SW 1271 (cell line): ENCODE results near the gene DENND2A.
"Not testable (repeated sequence)": the region's sequence is repeated elsewhere in the genome, so short reads cannot be mapped to it uniquely, and the experiment has no call there.

Experiments used
- DNase-seq, 2 experiments: peaks; one replicate each; lab custom pipeline; 2025; lab: John Stamatoyannopoulos, UW

The DENND2A gene

DNA sequence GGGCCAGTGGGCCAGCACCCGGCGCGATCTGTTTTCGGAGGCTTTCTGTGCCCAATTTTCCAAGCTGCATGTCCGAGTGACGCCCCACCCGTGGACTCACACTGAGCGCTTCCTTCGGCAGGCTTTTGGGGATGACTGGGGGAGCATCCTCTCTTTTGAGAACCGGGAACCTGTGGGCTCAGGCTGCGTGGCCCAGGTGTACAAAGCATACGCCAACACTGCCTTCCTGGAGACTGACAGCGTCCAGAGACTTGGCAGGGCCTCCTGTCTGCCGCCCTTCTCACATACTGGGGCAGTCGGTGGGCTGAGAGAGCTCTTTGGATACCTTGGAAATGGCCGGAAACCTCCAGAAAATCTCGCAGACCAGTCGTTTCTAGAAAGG lies 33.2 kb upstream of the DENND2A start:
- DNase-seq: no peak

DNA sequence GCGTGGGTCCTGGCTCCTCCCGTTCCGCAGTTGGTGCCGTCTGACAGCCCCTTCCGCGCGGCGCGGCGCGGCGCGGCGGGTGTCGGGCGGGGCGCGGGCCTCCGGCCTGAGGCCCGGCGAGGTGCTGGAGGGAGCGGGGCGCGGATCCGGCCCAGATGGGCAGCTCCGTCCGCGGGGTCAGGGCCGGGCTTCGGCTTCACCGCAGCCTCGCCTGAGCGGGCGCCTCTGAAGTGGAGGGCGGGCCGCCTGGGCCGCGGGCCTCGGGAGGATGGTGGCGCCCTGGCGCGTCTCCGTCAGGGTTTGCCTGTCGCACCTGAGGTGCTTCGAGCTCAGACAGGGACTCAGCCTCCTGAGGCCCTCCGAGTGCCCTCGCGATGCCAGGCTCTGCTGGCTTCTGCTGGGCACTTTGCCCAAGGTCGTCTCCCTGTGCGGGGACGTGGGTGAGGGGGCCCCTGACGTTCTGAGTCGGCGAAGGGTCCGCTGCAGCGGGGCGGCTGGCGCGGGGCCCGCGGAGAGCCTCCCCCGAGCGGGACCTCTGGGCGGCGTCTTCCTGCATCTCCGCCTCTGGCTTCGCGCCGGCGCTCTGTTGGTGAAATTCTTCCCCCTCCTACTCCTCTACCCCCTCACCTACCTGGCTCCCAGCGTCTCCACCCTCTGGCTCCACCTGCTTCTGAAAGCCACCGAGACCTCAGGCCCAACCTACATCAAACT lies 32.6 kb upstream of the DENND2A start:
- DNase-seq: no peak

DNA sequence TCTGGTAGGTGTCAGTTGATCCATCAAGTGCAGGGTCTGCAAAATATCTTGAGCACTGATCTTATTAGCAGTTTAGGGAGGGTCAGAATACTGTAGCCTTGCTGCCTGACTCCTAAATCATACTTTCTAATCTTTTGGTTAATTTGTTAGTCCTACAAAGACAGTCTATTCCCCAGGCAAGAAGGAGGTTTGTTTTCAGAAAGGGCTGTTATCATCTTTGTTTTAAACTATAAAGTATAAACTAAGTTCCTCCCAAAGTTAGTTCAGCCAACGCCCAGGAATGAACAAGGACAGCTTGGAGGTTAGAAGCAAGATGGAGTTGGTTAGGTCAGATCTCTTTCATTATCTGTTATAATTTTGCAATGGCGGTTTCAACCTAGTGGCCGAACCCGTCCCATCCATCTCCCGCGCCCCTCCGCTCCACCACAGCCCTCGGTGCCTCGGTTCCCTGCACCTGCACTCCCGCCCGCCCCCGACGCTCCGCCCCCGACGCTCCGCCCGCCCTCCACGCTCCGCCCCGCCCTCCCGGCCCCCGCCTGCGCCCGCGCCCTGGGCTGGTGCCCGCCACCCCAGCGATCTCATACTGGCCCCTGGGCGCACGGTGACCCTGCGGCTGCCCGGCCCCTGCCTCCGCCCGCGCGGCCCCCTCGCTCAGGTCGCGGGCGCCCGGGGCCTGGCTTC lies 31.9 kb upstream of the DENND2A start, which contains the start of gene ADCK2:
ADCK2 (plus strand) TSS at position 564 of the 681 bp plus-strand sequence. CDS start 386 bp downstream, outside the sequence.
- DNase-seq: peak in 1 of 2 experiments; percentile 35

DNA sequence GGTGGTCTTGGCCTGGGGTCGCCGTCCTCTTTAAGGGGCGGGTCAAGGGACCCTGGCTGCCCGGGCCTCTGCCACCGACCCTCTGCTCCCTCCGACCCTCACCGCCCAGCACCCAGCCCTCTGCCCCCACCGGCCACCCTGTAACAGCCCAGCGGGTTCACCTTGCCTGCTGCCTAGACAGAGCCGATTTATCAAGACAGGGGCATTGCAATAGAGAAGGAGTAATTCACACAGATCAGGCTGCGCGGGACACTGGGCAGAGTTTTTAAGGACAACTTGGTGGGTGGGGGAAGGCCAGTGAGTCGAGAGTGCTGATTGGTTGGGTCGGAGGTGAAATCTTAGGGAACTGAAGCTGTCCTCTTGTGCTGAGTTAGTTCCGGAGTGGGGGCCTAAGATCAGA lies 31.4 kb upstream of the DENND2A start:
- no peak for DNase-seq

DNA sequence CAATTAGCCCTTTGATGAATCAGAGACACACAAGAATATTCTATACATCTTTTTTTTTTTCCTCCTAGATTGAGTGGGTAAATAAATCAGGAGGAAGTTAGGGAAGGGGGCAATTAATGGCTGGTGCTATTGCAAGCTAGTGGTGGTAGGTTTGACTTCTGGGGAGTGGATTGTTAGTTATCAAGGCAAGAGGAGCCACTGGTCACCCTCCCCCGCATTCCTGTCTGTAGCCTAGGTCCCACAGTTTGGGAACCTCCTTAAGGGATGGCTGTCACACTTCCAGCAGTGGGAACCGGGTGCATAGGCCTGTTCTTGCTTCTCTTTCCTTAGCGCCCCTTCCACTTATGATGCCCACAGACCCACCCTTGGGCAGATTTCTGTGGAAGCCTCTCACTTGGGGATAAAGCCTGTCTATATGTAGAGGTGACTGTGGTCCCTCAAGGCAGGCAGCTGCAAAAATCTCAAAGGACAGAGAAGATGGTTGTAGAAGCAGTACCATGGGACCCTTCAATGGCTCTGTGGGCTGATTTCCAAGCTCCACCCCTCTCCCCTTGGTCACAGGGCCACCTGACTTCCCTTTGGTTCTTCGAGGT lies 29.8 kb upstream of the DENND2A start:
- no peak for DNase-seq

DNA sequence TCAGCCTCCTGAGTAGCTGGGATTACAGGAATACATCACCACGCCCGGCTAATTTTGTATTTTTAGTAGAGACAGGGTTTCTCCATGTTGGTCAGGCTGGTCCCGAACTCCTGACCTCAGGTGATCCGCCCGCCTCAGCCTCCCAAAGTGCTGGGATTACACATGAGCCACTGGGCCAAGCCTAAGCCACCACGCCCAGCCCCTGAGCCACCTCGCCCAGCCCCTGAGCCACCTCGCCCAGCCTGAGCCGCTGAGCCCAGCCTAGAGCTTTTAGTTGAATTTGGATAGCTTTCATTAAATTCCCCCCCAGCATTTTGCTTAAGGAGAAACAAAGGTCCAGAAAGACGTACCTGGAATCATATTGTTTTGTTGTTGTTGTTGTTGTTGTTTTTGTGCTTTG lies 29.2 kb upstream of the DENND2A start:
- DNase-seq: not testable (repeated sequence)

DNA sequence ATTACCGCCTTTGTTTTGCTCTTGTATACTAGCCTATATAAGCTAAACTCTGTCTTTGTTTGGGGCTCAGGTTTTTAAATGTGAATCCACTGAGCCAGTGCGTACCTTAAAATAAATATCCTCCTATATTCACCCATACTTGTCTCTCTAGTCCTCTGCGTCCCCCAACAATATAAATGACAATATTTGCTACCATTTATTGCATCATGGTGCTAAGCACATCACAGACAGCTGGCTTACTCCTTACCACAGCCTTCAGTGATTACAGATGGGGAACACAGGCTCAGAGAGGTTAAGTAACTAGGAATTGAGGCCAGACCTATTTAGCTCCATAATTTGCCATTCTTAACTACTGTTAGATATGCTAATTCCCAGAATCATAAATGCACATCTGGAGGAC lies 28.7 kb upstream of the DENND2A start:
- DNase-seq: no peak

DNA sequence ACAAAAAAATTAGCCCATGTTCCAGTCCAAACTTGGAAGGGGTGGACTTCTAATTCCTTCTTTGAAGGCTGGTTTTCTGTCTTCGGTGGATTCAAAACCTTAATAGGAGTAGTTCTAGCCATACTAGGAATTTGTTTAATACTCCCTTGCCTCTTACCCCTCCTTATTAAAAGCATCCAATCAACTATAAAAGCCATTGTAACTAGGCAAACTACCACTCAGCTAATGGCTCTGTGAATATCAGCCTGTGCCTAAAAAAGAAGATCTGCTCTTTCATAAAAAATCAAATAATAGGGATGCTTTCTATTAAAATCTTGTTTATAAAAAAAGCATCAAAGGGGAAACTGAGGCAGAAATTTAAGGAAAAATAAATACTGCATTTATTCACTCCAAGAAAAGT lies 28.0 kb upstream of the DENND2A start:
- DNase-seq: no peak

DNA sequence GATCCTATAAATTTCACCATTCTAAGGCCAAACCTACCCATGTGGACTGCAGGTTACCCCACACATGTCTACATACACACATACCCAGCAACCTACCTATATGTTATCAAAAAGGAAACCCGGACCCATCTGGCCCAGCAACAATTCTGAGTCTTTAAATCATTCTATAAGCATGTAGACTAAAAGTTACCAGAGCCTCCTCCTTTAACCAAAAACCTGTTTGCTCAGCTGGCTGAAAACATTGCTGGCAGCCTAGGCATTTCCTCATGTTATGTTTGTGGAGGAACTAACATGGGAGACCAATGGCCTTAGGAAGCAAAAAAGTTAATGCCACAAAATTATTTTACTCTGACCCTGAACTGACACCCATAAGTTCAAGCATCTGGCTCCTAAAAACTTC lies 26.9 kb upstream of the DENND2A start:
- no peak for DNase-seq

DNA sequence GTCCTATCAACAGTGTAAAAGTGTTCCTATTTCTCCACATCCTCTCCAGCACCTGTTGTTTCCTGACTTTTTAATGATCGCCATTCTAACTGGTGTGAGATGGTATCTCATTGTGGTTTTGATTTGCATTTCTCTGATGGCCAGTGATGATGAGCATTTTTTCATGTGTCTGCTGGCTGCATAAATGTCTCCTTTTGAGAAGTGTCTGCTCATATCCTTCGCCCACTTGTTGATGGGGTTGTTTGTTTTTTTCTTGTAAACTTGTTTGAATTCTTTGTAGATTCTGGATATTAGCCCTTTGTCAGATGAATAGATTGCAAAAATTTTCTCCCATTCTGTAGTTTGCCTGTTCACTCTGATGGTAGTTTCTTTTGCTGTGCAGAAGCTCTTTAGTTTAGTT lies 22.3 kb upstream of the DENND2A start:
- not testable (repeated sequence) for DNase-seq

DNA sequence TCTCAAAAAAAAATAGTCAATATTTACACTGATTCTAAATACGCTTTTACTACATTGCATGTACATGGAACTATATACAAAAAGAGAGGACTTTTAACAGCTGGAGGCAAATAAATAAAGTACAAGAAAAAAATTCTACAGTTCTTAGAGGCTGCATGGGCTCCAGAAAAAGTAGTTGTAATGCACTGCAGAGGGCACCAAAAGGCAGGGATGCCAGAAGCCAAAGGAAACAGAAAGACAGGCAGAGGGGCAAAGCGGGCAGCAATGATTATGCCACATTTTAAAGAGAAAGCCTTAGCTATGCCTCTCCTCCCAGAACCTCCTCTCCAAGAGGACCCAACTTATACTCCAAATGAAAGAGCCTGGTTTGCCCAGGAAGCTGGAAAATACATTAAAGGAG lies 20.5 kb upstream of the DENND2A start:
- DNase-seq: peak in 1 of 2 experiments; percentile 36

DNA sequence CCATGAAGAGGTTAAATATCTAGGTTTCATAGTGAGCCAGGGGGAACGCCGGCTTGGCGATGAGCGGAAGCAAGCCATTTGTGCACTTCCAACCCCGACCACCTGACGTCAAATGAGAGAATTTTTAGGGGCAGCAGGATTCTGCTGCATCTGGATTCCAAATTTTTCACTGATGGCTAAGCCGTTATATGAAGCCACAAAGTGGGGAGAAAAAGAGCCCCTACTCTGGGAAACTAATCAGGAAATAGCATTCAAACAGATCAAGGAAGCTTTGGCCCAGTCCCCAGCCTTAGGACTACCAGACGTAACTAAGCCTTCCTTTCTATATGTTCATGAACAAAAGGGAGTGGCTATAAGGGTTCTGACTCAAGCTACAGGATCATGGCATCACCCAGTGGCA lies 19.2 kb upstream of the DENND2A start:
- DNase-seq: no peak

DNA sequence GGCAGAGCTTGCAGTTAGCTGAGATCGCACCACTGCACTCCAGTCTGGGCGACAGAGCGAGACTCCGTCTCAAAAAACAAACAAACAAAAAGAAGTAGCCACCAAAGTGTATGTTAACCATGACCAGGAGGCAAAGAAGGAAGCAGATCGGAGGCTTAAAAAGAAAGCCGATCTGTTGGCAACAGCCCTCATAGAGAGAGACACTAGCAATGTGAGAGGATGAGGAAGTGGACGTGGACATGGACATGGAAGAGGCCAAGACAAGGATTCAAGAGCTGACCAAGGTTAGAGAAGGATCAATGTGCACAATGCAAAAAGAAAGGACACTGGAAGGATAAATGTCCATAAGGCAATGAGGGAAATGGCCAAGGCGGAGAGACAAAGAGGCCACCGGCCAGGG lies 17.3 kb upstream of the DENND2A start:
- DNase-seq: no peak

DNA sequence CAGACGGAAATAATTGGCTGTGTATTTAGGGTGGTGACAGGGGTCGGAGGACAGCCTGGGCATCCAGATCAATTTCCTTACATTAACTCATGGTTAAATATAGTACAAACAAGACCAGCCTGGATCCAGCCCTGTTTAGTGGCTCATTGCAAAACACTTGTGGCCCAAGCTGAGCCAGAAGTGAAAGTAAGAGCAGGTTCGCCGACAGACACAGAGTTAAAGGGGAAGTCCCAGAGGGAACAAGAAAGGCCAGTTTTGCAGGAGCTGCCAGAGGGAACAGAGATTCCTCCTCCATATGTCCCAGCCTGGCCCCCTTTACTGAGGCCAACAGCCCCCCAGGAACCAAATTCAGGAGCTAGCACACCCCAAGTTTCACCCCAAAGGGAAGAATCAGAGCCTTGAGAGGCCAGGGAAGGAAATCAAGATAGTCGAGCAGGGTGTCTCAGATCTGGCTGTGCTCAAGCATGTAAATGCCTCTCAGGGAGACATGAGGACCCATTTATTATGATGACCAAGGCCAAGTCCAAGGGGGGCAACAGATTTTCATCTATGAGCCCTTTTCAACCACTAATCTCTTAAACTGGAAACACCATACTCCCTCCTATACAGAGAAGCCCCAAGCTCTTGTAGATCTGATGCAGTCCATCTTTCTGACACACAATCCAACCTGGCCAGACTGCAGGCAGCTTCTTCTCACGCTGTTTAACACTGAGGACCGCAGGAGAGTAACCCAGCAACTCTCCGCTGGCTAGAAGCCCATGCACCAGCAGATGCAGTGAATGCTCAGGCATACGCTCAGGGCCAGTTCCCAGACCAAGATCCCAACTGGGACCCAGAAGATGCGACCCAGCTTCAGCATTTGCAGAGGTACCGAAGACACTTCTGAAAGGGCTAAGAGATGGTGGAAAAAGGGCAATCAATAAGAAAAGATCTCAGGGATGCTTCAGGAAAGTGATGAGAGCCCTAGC lies 16.2 kb upstream of the DENND2A start:
- no peak for DNase-seq

DNA sequence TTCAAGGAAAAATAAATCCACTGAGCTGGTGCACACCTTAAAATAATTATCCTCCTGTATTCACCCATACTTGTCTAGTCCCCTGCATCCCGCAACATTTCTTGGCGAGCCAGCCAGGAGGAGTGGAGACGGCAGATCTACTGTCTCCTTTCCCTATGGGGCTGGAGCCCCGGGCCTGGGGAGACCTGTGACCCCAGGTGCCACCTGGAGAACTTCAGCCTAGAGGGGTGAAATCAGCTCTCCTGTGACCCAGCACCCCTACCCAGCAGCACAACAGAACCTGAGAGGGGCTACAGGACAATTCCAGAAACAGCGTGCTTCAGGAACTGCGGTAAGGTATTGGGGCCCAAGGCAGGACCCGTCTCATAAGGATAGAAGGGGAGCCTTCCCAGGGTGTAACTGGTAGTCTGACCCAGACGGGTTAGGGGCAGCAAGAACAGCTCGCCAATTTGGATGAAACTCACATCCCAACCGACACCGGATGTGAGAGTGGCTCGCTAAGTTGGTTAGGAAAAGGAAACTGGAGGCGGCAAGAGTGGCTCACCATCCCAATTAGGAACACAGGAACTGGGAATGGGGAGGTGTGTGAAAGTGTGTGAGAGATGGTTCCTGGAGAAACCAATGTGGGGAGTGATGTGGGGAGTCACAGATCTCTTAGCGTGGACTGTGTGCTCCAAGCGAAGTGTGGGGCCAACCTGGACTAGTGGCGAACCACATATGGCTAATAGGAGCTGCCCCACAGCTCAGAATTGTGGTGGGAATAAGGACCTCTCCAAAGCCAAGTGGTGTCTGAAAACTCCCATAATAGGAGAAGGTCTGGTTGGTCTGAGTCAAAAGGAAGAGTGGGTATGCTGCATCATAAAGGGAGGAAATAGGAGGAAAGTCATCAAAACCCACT lies 15.1 kb upstream of the DENND2A start:
- no peak for DNase-seq

DNA sequence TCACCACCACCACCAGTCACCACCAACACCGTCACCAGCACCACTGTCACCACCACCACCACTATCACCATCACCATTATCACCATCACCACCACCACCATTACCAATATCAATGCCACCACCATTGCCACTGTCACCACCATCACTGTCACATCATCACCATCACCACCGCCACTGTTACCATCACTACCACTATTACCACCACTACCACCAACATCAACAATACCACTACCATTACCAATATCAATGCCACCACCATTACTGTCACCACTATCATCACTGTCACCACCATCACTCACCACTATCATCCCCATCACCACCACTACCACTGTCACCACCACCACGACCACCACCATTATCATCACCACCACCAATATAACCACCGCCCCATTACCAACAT lies 14.0 kb upstream of the DENND2A start:
- DNase-seq: no peak

DNA sequence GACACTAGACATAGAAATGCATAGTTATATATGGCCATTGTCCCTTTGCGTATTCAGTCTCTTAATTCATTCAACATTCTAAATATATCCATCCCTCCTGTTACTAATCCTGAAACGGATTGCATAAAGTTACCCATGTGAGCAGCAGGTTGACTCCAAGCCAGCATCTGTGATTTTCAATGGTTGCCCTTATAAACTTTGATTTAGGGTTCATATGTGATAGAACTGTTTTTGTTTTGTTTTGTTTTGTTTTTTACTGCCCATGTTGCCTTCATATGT lies 13.4 kb upstream of the DENND2A start:
- DNase-seq: no peak

DNA sequence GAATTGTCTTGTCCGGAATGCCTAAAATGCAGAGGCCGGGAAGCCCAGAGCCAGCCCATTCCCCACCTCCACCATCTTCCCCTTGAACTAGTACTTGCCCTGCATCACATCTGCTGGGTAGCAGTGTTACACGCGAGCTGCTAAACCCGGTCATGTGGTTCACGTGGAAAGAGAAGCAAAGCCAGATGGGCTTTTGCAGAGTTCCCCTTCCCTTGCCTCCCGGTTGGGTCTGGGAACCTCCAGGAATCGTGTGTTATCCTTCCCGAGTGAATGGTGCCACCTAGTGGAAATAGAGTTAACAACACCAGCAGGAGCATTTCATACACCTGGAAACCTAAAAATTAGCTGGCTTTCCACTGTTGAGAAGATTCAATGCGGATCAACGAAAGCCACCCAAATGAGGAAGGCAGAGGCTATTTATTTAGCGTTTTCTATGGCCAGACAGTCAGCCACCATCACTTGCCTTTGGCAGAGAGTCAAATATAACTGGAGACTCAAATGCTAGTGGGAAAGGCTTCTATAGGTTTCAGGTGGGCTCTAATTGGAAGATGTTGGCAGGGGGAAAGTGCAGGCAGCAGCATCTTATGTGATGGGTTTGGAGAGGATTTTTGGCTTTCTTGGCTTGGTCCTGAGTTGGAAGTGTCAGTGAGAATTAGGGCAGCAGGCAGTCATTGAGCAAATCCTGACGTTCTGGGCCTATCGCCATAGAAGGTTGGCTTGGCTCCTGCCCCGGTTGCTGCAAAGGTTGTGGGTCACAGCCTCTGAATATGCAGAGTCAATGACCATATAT lies 12.9 kb upstream of the DENND2A start:
- DNase-seq: peak; percentile 34 to 65

DNA sequence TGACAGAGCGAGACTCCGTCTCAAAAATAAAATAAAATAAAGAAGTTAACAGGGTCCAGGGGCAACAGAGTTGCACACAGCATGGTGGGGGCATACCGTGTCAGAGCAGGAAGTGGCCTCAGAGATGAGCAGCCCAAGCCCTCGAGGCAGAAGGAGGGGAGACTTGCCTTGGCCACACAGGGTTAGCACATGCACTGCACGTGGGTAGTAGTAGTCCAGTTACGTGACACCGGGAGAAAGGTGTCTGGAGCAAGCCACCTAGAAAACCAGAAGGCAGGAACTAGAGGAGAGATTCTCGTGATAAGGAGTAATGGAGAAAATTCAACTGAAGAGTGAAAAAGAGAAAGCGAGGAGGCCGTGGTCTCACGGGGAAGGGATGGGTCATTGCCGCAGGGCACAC lies 9.8 kb upstream of the DENND2A start:
- no peak for DNase-seq

DNA sequence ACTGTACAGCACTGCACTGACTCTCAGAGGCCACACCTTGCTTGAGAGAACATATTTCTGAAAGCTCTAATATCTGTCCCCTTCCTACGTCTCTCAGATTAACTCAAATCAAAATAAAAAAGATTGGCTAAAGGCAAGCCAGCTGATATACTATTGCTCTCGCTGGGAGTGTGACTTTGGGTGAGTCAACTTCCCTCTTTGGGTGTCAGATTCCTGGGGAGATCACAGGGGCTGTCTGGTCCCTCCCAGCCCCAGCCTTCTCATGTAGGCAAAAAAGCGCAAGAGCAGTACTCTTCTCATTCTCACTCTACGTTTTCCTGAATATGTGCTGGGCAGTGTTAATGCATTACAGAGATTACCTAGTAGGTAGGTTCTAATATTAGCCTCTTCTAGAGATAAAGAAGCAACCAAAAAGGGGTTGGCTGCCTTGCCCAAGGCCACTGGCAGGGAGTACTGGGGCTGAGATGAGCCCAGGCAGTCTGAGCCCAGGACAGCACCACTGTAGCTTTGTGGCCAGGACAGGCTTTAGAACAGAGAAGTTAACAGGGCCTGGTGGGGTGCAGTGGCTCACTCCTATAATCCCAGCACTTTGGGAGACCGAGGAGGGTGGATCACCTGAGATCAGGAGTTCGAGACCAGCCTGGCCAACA lies 9.1 kb upstream of the DENND2A start:
- no peak for DNase-seq
